Upper lobe of left lung (tissue), 4 donors: ENCODE results near the gene NOL4L.

Experiments
- CTCF ChIP-seq, 6 experiments: fragments of 450-650 bp in 4 of 6; fragments of 200-600 bp in 2 of 6; sonication (generic) in 2 of 6; IDR thresholded peaks; one replicate each; pipeline ENCODE4 v1.5.1; 2016 to 2019; ENCODE audit warnings: antibody characterized with exemption in 6 of 6
- POLR2A ChIP-seq, 4 donors: fragments of 450-650 bp; IDR thresholded peaks; one replicate each; pipeline ENCODE4 v1.5.1; 2016 to 2017; ENCODE audit warnings: antibody characterized with exemption in 4 of 4, mild to moderate bottlenecking in 2 of 4

- TF ChIP-seq POLR2A (IDR thresholded peaks at IDR 0.05) (peak in 1 of 4 donors; percentile 48), CTCF (IDR thresholded peaks at IDR 0.05) (peak in 1 of 6 experiments; percentile 40)
These were observed 109.9 kb downstream of the NOL4L start for GRCh38 chr20:32474967-32475811.
